HUES48 (cell line): ENCODE measurements around the gene KRT38.
"Not testable (repeated sequence)": the region's sequence is repeated elsewhere in the genome, so short reads cannot be mapped to it uniquely, and the experiment has no call there.

ENCODE experiments used
- H3K27ac ChIP-seq: one replicate; pipeline ENCODE4 v1.7.0; 2013; ENCODE audit warnings: low read depth, low read length, inconsistent platforms
- H3K27me3 ChIP-seq: 2 replicates; pipeline ENCODE4 v1.6.1; 2013; ENCODE audit warnings: mild to moderate bottlenecking, low read length; ENCODE audit not compliant: control insufficient read depth, insufficient read depth
- H3K36me3 ChIP-seq: 2 replicates; pipeline ENCODE4 v1.6.1; 2013; ENCODE audit warnings: low read length; ENCODE audit not compliant: control insufficient read depth, insufficient read depth
- H3K4me1 ChIP-seq: 2 replicates; pipeline ENCODE4 v1.6.1; 2013; ENCODE audit warnings: mild to moderate bottlenecking, low read length; ENCODE audit not compliant: control insufficient read depth, insufficient read depth
- H3K4me3 ChIP-seq: 2 replicates; pipeline ENCODE4 v1.5.1; 2013; ENCODE audit warnings: mild to moderate bottlenecking, low read depth, low read length
- H3K9ac ChIP-seq: 2 replicates; pipeline ENCODE4 v1.6.1; 2013; ENCODE audit warnings: mild to moderate bottlenecking, low read depth, low read length, moderate library complexity
- H3K9me3 ChIP-seq: 2 replicates; pipeline ENCODE4 v1.6.1; 2013; ENCODE audit warnings: low read length; ENCODE audit not compliant: control insufficient read depth, insufficient read depth

Gene KRT38

DNA sequence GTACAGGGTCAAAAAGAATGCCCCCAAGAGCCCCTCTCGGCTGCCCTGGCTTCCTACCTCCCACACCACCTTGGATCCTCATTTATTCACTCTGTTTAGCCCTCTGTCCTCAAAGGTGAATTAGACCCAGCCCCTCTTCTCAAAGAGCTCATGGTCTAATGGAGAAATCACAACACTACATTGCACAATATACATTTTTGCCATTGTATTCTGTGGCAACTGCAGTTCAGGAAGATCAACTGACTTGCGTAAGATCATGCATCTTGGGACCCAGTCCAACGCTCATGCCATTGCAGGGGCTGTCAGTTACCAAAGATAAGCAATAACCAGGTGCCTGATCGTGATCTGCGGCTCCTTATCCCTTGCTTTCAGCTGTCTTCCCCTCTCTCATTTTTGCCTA lies 1.4 kb downstream of the KRT38 start:
- H3K4me1 ChIP-seq: peaks cover 3% of the 10 kb centered on the region; the same call in 1 of the 2 replicates
- no peaks in the 10 kb centered on the region for H3K36me3 ChIP-seq
- H3K27ac ChIP-seq: no peak overlapping the region
- no peaks in the 10 kb centered on the region for H3K9me3 ChIP-seq
- H3K9ac ChIP-seq: no peak overlapping the region
- H3K4me3 ChIP-seq: no peak overlapping the region
- H3K27me3 ChIP-seq: no peaks in the 10 kb centered on the region

DNA sequence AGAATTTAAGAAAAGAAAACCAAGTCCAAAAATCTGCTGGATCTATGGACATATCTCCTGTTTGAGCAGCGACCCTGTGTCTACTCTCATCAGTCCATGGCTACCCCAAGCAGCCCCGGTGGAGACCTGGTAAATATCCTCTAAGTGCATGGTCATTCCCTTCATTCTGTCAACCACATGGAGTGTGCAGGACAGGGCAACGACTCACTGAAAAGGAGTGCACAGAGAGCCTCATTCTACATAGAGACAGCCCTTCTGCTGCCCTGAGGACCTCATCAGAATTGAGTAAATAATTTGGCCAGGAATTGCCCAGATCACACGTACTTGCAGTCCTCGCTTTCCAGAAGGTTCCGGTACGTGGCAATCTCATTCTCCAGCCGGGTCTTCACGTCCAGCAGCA lies 3.0 kb downstream of the KRT38 start:
- H3K4me3 ChIP-seq: no peak overlapping the region
- no peaks in the 10 kb centered on the region for H3K36me3 ChIP-seq
- H3K27me3 ChIP-seq: no peaks in the 10 kb centered on the region
- H3K9ac ChIP-seq: no peak overlapping the region
- H3K27ac ChIP-seq: no peak overlapping the region
- H3K9me3 ChIP-seq: no peaks in the 10 kb centered on the region
- peaks cover 1% of the 10 kb centered on the region; the same call in 1 of the 2 replicates for H3K4me1 ChIP-seq

DNA sequence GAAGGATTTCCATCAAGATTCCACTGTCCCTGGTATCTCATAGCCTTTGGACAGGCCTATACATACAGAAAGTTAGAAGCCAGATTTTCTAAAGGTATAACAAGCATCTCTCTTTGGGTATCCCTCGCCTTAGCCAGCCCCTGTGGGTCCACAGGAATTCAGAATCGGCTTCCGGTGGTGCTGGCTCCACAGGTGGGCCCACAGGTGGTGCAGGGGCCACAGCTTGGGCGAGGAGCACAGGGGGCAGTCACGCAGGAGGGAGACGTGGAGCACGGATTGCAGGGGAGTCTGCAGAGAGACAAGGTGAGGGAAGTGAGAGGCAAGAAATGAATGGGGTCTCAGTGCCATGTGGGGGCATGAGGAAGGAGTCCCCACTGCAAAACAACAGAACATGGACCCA lies 3.5 kb downstream of the KRT38 start:
- Histone ChIP-seq H3K4me1 (no peaks in the 10 kb centered on the region), H3K27ac (no peak overlapping the region), H3K36me3 (no peaks in the 10 kb centered on the region), H3K4me3 (no peak overlapping the region), H3K27me3 (no peaks in the 10 kb centered on the region), H3K9ac (no peak overlapping the region), H3K9me3 (no peaks in the 10 kb centered on the region)

DNA sequence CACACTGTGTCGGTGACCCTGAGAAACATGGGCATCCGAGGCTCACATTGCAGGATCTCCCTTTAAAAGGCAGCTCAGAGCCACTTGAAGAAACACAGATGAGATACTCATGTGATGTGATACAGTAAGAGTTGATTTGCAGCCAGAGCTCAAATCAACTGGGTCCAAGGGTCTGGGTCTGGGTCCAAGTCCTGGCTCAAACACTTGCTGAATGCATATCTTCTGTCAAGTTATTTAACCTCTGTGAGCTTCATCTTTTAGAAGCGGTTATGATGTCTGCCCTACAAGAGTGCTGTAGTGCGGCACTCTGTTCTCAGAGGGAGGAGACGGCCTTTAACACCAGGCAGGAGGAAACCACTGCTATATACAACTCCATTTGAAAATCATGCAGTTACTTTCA lies 6.4 kb downstream of the KRT38 start:
- no peak overlapping the region for H3K27ac ChIP-seq
- no peak overlapping the region for H3K9ac ChIP-seq
- H3K27me3 ChIP-seq: no peaks in the 10 kb centered on the region

DNA sequence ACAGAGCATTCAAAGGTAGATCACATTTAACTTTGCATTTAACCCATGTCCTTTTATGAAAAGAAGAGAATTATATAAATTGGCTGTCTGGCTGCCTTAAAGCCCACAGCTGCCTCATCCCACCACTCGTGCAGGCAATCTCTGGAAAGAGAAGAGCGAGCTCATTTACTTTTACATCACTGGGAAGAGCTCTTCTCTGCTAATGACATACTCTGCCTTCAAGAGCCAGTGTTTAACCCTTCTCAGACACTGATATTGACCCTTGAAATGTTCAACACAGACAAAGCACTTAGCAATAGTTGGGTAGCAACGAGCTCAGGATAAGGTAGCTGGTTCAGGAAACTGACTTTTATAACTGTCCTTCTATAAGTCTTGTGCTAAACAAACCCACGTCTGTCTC lies 6.8 kb downstream of the KRT38 start:
- no peak overlapping the region for H3K27ac ChIP-seq
- no peak overlapping the region for H3K4me3 ChIP-seq
- H3K9me3 ChIP-seq: no peaks in the 10 kb centered on the region
- no peaks in the 10 kb centered on the region for H3K27me3 ChIP-seq
- no peaks in the 10 kb centered on the region for H3K36me3 ChIP-seq
- no peaks in the 10 kb centered on the region for H3K4me1 ChIP-seq
- H3K9ac ChIP-seq: no peak overlapping the region

More for the DNA sequence above, 6.4 kb downstream of the KRT38 start:
- H3K4me3 ChIP-seq: no peak overlapping the region
- no peaks in the 10 kb centered on the region for H3K36me3 ChIP-seq
- no peaks in the 10 kb centered on the region for H3K4me1 ChIP-seq
- H3K9me3 ChIP-seq: no peaks in the 10 kb centered on the region

DNA sequence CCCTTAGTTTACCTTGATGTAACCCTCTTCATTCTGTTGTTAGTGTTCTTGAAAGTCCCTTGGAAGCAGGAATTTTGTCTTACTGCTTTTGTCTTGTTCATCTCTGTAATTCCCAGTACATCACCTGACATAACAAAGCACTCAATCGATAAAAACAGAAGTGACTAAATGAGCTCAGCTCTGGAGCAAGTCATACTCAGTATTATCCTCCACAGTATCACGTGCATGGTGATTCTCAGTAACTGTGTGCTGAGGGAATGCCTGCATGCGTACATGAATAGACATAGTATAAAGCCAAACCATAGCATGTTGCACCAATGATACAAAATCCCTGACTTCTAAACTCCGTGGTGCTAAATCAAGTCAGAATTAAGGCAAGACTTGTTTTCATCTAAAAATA lies 7.2 kb downstream of the KRT38 start:
- Histone ChIP-seq H3K27me3 (no peaks in the 10 kb centered on the region), H3K4me1 (peaks cover 3% of the 10 kb centered on the region; the same call in 1 of the 2 replicates), H3K9me3 (no peaks in the 10 kb centered on the region), H3K27ac (no peak overlapping the region), H3K9ac (no peak overlapping the region), H3K36me3 (no peaks in the 10 kb centered on the region), H3K4me3 (no peak overlapping the region)

DNA sequence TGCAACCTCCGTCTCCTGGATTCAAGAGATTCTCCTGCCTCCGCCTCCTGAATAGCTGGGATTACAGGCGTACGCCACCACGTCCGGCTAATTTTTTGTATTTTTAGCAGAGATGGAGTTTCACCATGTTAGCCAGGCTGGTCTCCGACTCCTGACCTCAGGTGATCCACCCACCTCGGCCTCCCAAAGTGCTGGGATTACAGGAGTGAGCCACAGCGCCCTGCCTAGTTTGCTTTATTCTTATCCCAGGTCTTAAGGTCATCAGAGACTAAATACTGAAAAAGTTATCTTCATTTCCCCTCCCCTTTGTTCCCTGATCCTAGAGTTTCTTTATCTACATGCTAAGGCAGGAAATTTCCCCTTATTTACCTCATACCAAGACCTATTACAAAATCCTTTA lies 10.4 kb downstream of the KRT38 start:
- H3K4me1 ChIP-seq, H3K36me3 ChIP-seq, H3K27ac ChIP-seq, H3K9ac ChIP-seq, H3K27me3 ChIP-seq, H3K4me3 ChIP-seq, H3K9me3 ChIP-seq: not testable (repeated sequence)

DNA sequence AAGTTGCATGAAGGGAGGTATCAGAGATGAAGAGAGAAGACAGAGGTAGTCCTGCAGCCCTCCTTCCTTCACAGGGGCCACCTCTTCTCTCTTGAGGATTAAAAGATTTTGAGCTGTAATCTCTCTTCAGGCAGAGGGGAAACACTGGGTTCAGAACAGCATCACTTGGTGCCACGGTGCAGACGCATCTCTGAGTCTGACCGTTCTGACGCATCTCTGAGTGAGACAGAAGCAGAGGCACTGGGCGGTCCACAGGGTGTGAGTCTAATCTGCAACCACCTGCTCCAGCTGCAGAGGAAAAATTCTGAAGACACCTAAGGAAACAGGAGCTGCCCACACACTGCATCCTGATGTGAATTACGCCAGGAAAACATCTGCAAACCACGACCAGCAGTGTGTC lies 11.1 kb downstream of the KRT38 start:
- H3K9me3 ChIP-seq: no peaks in the 10 kb centered on the region
- no peak overlapping the region for H3K9ac ChIP-seq
- H3K36me3 ChIP-seq: no peaks in the 10 kb centered on the region
- H3K27me3 ChIP-seq: no peaks in the 10 kb centered on the region
- H3K4me3 ChIP-seq: no peak overlapping the region
- H3K4me1 ChIP-seq: peaks cover 6% of the 10 kb centered on the region; the same call in 1 of the 2 replicates
- H3K27ac ChIP-seq: no peak overlapping the region

DNA sequence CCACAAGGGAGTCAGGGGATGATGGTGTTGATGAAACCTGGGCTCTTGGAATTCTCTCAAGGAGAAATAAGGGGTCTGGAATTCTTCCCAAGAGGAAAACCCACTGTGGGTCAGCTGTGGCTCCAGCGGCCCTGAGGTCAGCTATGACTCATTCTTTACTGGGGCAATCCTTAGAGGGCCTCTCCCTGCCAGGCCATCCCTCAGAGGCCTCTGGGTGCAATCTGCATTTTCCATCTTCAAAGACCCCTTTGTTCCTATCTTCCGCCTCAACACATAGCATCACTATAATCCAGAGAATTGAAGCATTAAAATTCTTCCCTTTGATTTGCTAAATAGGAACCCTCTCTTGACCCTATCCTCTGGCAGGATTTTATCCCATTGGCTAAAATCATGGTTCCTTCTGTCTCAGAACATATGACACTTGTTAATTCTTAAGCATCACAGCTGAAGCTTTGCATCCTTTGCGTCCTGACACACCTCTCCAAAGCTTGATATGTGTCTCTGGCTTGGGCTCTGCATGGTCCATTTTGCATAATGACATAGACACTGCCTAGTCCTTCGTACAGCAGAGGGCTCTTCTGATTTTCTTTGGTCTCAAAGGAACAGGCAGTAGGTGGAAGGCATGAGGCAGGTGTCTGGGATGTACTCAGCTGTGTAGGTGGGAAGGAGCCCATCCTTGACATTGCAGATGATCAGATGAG lies 12.0 kb downstream of the KRT38 start:
- no peaks in the 10 kb centered on the region for H3K27me3 ChIP-seq
- H3K4me1 ChIP-seq: peaks cover 6% of the 10 kb centered on the region; the same call in 1 of the 2 replicates
- H3K9me3 ChIP-seq: no peaks in the 10 kb centered on the region
- H3K4me3 ChIP-seq: no peak overlapping the region
- H3K27ac ChIP-seq: peak overlapping the region; percentile 20
- no peak overlapping the region for H3K9ac ChIP-seq
- no peaks in the 10 kb centered on the region for H3K36me3 ChIP-seq

DNA sequence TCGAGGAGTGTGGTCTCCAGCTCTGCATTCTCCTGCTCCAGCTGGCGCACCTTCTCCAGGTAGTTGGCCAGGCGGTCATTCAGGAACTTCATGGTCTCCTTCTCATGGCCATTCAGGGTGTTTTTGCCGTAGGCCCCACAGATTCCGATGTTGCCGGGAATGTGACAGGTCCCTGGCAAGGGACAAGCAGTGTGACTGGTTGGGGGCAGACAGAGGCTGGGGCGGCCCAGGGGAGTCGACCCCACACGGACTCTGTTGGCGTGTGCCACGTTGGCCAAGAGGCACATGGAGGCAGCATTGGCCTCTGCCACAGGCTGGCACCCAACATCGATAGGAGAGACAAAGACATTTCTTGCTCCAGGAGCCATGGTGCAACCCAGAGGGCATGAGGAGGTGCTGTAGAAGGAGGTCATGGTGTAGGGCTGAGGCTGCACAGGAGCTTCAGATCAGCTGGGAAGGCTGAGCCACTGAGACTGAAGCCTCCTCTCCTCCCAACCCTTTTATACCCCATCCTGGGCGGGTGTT lies 16.6 kb downstream of the KRT38 start, which contains the start of gene KRT37:
KRT37 (minus strand) TSS at position 475 of the 525 bp plus-strand sequence; CDS start at position 413, 62 bp downstream.
- H3K4me1 ChIP-seq: peaks cover 6% of the 10 kb centered on the region; the same call in 1 of the 2 replicates
- no peaks in the 10 kb centered on the region for H3K36me3 ChIP-seq
- H3K27ac ChIP-seq: no peak within 1 kb of the TSS
- no peaks in the 10 kb centered on the region for H3K27me3 ChIP-seq
- H3K9ac ChIP-seq: no peak within 1 kb of the TSS
- no peaks in the 10 kb centered on the region for H3K9me3 ChIP-seq
- no peak within 1 kb of the TSS for H3K4me3 ChIP-seq

DNA sequence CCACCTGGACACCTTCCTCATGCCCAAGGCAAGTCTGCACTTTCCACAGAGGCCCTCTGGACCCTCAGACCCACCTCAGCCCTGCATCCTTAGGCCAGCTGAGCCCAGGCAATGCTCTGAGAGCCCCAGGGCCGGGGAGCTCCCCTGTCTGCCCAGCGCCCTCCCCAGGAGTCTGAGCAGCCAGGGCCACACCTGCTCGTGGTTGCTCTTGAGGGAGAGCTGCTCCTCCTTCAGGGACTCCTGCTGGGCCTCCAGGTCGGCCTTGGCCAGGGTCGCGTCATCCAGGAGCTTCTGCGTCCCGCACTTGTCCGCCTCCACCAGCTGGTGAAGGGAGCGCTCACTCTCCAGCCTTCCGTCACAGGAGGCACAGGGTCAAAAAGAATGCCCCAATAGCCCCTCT lies 18.2 kb downstream of the KRT38 start:
- not testable (repeated sequence) for H3K27ac ChIP-seq, H3K4me3 ChIP-seq, H3K9ac ChIP-seq, H3K4me1 ChIP-seq, H3K9me3 ChIP-seq, H3K27me3 ChIP-seq, H3K36me3 ChIP-seq
